T-helper 17 cell (primary cell): ENCODE results near the gene PLXNB2. TPM values are rescaled to one million over a fixed set of nuclear protein-coding genes. Genes with fewer than 3 reads are reported as not detected.

Experiments
- ATAC-seq: fragments of 150-1000 bp; cut with Tn5 transposase; 2 replicates; pipeline ENCODE4 v1.10.0; 2021; ENCODE audit warnings: mild to moderate bottlenecking, moderate library complexity
- DNase-seq, 3 donors: peaks; one replicate each; pipeline versions ENCODE4 v3.0.0 to v3.0.0-alpha.2; 2020 to 2021
- H3K9me3 ChIP-seq: one replicate; pipeline ENCODE4 v1.7.0; 2013; ENCODE audit warnings: low read length, mild to moderate bottlenecking; ENCODE audit not compliant: control insufficient read depth, poor library complexity, severe bottlenecking
- H3K27ac Mint-ChIP-seq: one replicate; pipeline ENCODE4 v1.8.0; 2022; ENCODE audit warnings: mild to moderate bottlenecking, moderate library complexity, mixed read lengths
- H3K27me3 Mint-ChIP-seq: one replicate; pipeline ENCODE4 v1.8.0; 2022; ENCODE audit warnings: mixed read lengths
- H3K36me3 Mint-ChIP-seq: one replicate; pipeline ENCODE4 v1.8.0; 2022; ENCODE audit warnings: low read depth, mixed read lengths
- H3K4me1 Mint-ChIP-seq: one replicate; pipeline ENCODE4 v1.8.0; 2022; ENCODE audit warnings: mild to moderate bottlenecking, mixed read lengths
- H3K4me3 Mint-ChIP-seq: one replicate; pipeline ENCODE4 v1.8.0; 2022; ENCODE audit warnings: mild to moderate bottlenecking, moderate library complexity, mixed read lengths
- total RNA-seq, 4 donors: library from RNA in 2 of 4; stranded (reverse) in 2 of 4; gene quantifications; one replicate each; pipeline ENCODE4 v1.2.3 and lab custom pipeline; 2022 to 2026

Gene PLXNB2
- total RNA-seq, 2 donors from 2014 or later = 3.0 to 7.6 TPM

- H3K27ac Mint-ChIP-seq = no peak overlapping the region
- H3K9me3 ChIP-seq = no peaks in the 10 kb centered on the region
- H3K4me3 Mint-ChIP-seq = no peak overlapping the region
- peak; percentile 37 for ATAC-seq
- no peaks in the 10 kb centered on the region for H3K36me3 Mint-ChIP-seq
- peaks cover 12% of the 10 kb centered on the region for H3K27me3 Mint-ChIP-seq
- no peak for DNase-seq
- peaks cover 8% of the 10 kb centered on the region for H3K4me1 Mint-ChIP-seq
Measured at GRCh38 chr22:50303848-50304527, 3.5 kb downstream of the PLXNB2 start.

GRCh38 chr22:50303515-50303847 is 4.0 kb downstream of the PLXNB2 start:
- DNase-seq (no peak), ATAC-seq (no peak)
- H3K27me3 Mint-ChIP-seq = peaks cover 14% of the 10 kb centered on the region
- H3K36me3 Mint-ChIP-seq = no peaks in the 10 kb centered on the region
- peaks cover 6% of the 10 kb centered on the region for H3K4me1 Mint-ChIP-seq
- no peaks in the 10 kb centered on the region for H3K9me3 ChIP-seq
- H3K27ac Mint-ChIP-seq = no peak overlapping the region
- no peak overlapping the region for H3K4me3 Mint-ChIP-seq

GRCh38 chr22:50302564-50302963 is 4.9 kb downstream of the PLXNB2 start:
- no peaks in the 10 kb centered on the region for H3K36me3 Mint-ChIP-seq
- no peaks in the 10 kb centered on the region for H3K9me3 ChIP-seq
- no peak for ATAC-seq
- peaks cover 23% of the 10 kb centered on the region for H3K27me3 Mint-ChIP-seq
- H3K4me1 Mint-ChIP-seq = peaks cover 6% of the 10 kb centered on the region
- H3K27ac Mint-ChIP-seq = no peak overlapping the region
- no peak for DNase-seq
- peak overlapping the region; percentile 31 for H3K4me3 Mint-ChIP-seq

- no peak for ATAC-seq
- H3K4me3 Mint-ChIP-seq = peak overlapping the region; percentile 31
Measured at GRCh38 chr22:50302041-50302541, 5.4 kb downstream of the PLXNB2 start.

GRCh38 chr22:50301581-50301991 is 5.9 kb downstream of the PLXNB2 start:
- no peak for DNase-seq
- no peak for ATAC-seq
- peaks cover 26% of the 10 kb centered on the region for H3K27me3 Mint-ChIP-seq

More at GRCh38 chr22:50302041-50302541, 5.4 kb downstream of the PLXNB2 start:
- no peaks in the 10 kb centered on the region for H3K9me3 ChIP-seq
- Mint-ChIP-seq H3K36me3 (no peaks in the 10 kb centered on the region), H3K27ac (no peak overlapping the region), H3K4me1 (peaks cover 6% of the 10 kb centered on the region), H3K27me3 (peaks cover 26% of the 10 kb centered on the region)
- no peak for DNase-seq

GRCh38 chr22:50300620-50301257 is 6.7 kb downstream of the PLXNB2 start:
- no peaks in the 10 kb centered on the region for H3K9me3 ChIP-seq
- no peak for DNase-seq
- H3K27ac Mint-ChIP-seq = no peak overlapping the region
- H3K4me1 Mint-ChIP-seq = no peaks in the 10 kb centered on the region
- peaks cover 20% of the 10 kb centered on the region for H3K27me3 Mint-ChIP-seq
- no peak for ATAC-seq
- H3K4me3 Mint-ChIP-seq = peak overlapping the region; percentile 49
- no peaks in the 10 kb centered on the region for H3K36me3 Mint-ChIP-seq

More at GRCh38 chr22:50301581-50301991, 5.9 kb downstream of the PLXNB2 start:
- no peaks in the 10 kb centered on the region for H3K9me3 ChIP-seq
- peaks cover 6% of the 10 kb centered on the region for H3K4me1 Mint-ChIP-seq
- H3K4me3 Mint-ChIP-seq = no peak overlapping the region
- no peak overlapping the region for H3K27ac Mint-ChIP-seq
- H3K36me3 Mint-ChIP-seq = no peaks in the 10 kb centered on the region

GRCh38 chr22:50299785-50300619 is 7.4 kb downstream of the PLXNB2 start:
- Mint-ChIP-seq H3K36me3 (no peaks in the 10 kb centered on the region), H3K27ac (no peak overlapping the region), H3K4me1 (no peaks in the 10 kb centered on the region), H3K4me3 (no peak overlapping the region), H3K27me3 (peaks cover 24% of the 10 kb centered on the region)
- DNase-seq (no peak), ATAC-seq (no peak)
- H3K9me3 ChIP-seq = no peaks in the 10 kb centered on the region

GRCh38 chr22:50298937-50299784 is 8.3 kb downstream of the PLXNB2 start:
- H3K9me3 ChIP-seq = no peaks in the 10 kb centered on the region
- Mint-ChIP-seq H3K4me1 (no peaks in the 10 kb centered on the region), H3K4me3 (peak overlapping the region; percentile 68), H3K27ac (no peak overlapping the region), H3K36me3 (no peaks in the 10 kb centered on the region), H3K27me3 (peaks cover 21% of the 10 kb centered on the region)
- ATAC-seq (peak; percentile 25), DNase-seq (no peak)

GRCh38 chr22:50298266-50298637 is 9.2 kb downstream of the PLXNB2 start:
- Mint-ChIP-seq H3K27me3 (peaks cover 19% of the 10 kb centered on the region), H3K4me1 (no peaks in the 10 kb centered on the region)
- ATAC-seq = no peak

GRCh38 chr22:50297510-50298265 is 9.8 kb downstream of the PLXNB2 start:
- DNase-seq (no peak), ATAC-seq (no peak)
- Mint-ChIP-seq H3K36me3 (peaks cover under 1% of the 10 kb centered on the region), H3K4me3 (no peak overlapping the region), H3K4me1 (peaks cover 1% of the 10 kb centered on the region), H3K27ac (no peak overlapping the region), H3K27me3 (peaks cover 23% of the 10 kb centered on the region)
- H3K9me3 ChIP-seq = no peaks in the 10 kb centered on the region

More at GRCh38 chr22:50298266-50298637, 9.2 kb downstream of the PLXNB2 start:
- H3K9me3 ChIP-seq = no peaks in the 10 kb centered on the region
- no peak for DNase-seq
- no peak overlapping the region for H3K4me3 Mint-ChIP-seq
- no peaks in the 10 kb centered on the region for H3K36me3 Mint-ChIP-seq
- no peak overlapping the region for H3K27ac Mint-ChIP-seq

- H3K27ac Mint-ChIP-seq = no peak overlapping the region
- peaks cover 31% of the 10 kb centered on the region for H3K27me3 Mint-ChIP-seq
- no peak for DNase-seq
- no peak overlapping the region for H3K4me3 Mint-ChIP-seq
- peaks cover 4% of the 10 kb centered on the region for H3K4me1 Mint-ChIP-seq
- no peak for ATAC-seq
- no peaks in the 10 kb centered on the region for H3K9me3 ChIP-seq
- H3K36me3 Mint-ChIP-seq = peaks cover 2% of the 10 kb centered on the region
Measured at GRCh38 chr22:50296658-50297490, 10.6 kb downstream of the PLXNB2 start.
